GM10847 (cell line): ENCODE measurements around the gene PRR11.

ENCODE experiments used
- POLR2A ChIP-seq: IDR thresholded peaks from 2 replicates; pipeline ENCODE4 v1.6.1; 2011; ENCODE audit not compliant: insufficient read length; ENCODE audit errors: extremely low read depth

Gene PRR11

DNA sequence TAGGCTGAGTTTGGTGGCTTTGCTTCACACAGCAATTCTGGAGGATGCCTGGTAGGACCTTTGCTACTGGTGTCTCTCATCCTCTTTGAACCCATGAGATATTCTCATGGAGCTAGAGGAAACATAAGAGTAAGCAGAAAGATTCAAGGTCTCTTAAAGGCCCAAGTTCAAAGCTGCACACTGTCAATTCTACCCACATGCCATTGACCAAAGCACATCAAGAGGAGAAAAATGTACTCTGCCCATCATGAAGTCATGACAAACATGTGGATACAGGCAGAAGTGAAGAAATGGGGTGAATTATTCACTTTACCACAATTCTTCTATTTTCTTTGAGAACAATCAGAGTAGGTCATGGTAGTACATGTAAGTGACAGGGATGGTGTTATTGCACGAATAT, 13.7 kb upstream of the PRR11 start:
- TF ChIP-seq POLR2A, result no peak

GRCh38 chr17:59145571-59146096, 9.9 kb upstream of the PRR11 start:
- no peak for TF ChIP-seq POLR2A

DNA sequence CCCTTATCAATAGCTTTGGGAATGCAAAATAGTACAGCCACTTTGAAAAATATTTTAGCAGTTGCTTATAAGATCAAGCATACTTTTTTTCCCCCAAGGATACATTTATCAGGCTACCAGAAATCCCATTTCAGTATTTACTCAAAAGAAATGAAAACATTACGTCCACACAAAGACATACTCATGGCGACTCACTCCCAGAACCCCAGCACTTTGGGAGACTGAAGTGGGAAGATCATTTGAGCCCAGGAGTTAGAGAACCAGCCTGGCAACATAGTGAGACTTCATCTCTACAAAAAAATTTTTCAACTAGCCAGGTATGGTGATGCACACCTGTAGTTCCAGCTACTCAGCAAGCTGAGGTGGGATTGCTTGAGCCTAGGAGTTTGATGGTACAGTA, 6.5 kb upstream of the PRR11 start:
- no peak for TF ChIP-seq POLR2A

DNA sequence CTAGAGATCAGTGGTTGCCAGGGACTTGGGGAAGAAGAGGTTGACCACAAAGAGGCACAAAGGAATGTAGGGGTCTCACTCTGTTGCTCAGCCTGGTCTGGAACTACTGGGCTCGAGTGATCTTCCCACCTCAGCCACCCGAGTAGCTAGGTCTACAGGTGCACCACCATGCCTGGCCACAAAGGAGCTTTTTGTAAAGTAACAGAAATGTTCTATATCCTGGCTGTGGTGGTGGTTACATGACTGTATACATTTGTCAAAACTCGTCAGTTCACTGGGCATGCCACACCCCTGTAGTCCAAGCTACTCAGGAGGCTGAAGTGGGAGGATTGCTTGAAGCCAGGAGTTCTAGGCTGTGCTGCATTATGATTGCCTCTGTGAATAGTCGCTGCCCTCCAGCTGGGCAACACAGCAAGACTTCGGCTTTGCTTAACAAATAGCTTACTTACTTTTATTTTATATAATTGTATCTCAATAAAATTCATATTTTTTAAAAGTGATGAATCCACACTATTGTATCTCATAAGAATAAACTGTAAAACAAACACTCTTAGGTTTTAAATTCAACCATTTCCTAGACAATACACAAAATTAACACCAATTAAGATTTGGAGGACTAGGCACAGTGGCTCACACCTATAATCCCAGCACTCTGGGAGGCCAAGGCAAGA, 5.6 kb upstream of the PRR11 start:
- TF ChIP-seq POLR2A, result no peak

DNA sequence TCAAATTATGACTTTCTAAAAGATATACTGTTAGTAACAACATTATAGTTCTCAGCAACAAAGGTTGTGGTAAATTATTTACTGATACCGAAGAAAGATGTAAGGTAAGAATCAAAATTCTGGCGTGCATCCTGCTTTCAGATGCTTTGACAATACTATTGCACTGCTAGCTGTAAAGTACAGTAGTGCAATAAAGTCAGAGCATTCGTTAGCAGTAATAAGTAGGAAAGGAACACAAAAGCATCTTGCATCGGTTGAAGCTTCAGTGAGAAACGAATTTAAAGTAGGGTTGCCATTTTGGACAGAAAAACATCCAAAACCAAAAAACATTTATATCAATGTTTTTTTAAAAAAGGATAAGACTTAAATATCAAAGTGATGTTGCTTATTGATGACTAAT, 4.5 kb upstream of the PRR11 start:
- no peak for TF ChIP-seq POLR2A

- no peak for TF ChIP-seq POLR2A
Measured at GRCh38 chr17:59151591-59151990, 4.0 kb upstream of the PRR11 start.

- TF ChIP-seq POLR2A, result no peak
Measured at GRCh38 chr17:59152925-59153324, 2.6 kb upstream of the PRR11 start.

- TF ChIP-seq POLR2A, result no peak
Measured at GRCh38 chr17:59154292-59154720, 1.2 kb upstream of the PRR11 start.

GRCh38 chr17:59154721-59155438, 666 bp upstream of the PRR11 start, which contains the start of gene SKA2:
SKA2 (minus strand) TSS chr17:59155186; CDS start chr17:59155163, 23 bp downstream.
- TF ChIP-seq POLR2A, result peak; percentile 31

GRCh38 chr17:59160157-59161025, 4.8 kb downstream of the PRR11 start:
- TF ChIP-seq POLR2A, result no peak

DNA sequence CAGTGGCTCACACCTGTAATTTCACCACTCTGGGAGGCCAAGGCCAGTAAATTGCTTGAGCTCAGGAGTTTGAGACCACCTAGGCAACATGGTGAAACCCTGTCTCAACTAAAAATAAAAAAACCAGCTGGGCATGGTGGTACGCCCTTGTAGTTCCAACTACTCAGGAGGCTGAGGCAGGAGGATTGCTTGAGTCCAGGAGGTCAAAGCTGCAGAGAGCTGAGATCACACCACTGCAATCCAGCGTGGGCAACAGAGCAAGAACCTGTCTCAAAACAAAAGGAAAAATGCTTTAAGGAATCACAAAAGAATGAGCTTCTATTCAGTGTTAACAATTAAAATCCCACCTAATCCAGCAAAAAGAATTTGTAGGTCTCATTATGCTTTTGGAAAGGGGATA, 5.9 kb downstream of the PRR11 start:
- TF ChIP-seq POLR2A, result no peak

- no peak for TF ChIP-seq POLR2A
Measured at GRCh38 chr17:59165933-59166342, 10.4 kb downstream of the PRR11 start.

GRCh38 chr17:59167571-59168001, 12.0 kb downstream of the PRR11 start:
- no peak for TF ChIP-seq POLR2A

GRCh38 chr17:59172436-59173004, 17.0 kb downstream of the PRR11 start:
- TF ChIP-seq POLR2A, result no peak

DNA sequence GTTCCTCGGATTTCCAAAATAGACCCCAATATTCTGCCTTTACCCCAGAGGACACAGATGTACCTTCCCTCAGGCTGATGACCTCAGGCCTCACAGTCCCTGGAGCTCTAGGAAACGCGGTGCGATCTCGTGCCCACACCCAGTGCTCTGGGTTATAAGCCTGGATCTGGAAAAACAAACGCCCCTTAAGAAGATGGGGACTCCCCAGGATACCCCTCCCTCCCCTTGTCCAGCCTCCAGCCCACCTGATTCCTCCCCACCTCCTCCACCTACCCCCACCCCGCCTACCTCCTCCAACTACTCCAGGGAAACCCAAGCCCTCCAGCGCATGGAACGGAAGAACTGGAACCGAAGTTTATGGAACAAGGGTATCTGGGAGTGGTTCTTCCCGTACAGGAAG, 19.1 kb downstream of the PRR11 start:
- no peak for TF ChIP-seq POLR2A
